Activated CD4-positive, CD25-positive, alpha-beta regulatory T cell treated with anti-CD3 and anti-CD28 coated beads, Interleukin-2, amount 50 U/mL, for 24 hours (primary cell): Measurements from ENCODE around the gene GAS2.
"Not testable (repeated sequence)": the region's sequence is repeated elsewhere in the genome, so short reads cannot be mapped to it uniquely, and the experiment has no call there.

Experiments used
- ATAC-seq, 2 donors: fragments of 150-1000 bp; cut with Tn5 transposase; one replicate each; pipeline ENCODE4 v1.10.0; 2021; ENCODE audit warnings: mild to moderate bottlenecking in 1 of 2, moderate library complexity in 1 of 2

Gene GAS2

DNA sequence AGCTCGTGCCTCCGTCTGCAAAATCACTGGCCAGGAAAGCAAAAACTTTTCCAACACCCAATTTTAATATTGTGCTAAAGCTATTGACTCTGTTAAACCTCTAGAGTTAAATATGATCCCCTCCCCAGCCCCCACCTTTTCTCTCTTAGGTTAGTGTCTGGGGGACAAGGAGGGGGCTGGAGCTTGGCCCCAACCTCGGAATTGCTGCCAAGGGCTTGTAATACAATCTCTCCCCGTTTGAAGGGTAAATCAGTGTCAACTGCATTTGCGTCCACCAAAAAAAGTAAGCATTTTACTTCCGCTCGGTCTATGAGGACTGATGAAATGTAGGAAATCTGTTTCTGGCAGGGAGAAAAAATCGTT is at the start of gene GAS2:
GAS2 (plus strand) TSS at position 287 of the 363 bp plus-strand sequence. CDS start 8,259 bp downstream, outside the sequence.
- no peak for ATAC-seq

GRCh38 chr11:22617868-22618267 is 48.5 kb upstream of the GAS2 start:
- ATAC-seq: no peak

- peak; percentile 40 to 54 for ATAC-seq
These were observed 41.5 kb upstream of the GAS2 start for GRCh38 chr11:22624742-22625447.

DNA sequence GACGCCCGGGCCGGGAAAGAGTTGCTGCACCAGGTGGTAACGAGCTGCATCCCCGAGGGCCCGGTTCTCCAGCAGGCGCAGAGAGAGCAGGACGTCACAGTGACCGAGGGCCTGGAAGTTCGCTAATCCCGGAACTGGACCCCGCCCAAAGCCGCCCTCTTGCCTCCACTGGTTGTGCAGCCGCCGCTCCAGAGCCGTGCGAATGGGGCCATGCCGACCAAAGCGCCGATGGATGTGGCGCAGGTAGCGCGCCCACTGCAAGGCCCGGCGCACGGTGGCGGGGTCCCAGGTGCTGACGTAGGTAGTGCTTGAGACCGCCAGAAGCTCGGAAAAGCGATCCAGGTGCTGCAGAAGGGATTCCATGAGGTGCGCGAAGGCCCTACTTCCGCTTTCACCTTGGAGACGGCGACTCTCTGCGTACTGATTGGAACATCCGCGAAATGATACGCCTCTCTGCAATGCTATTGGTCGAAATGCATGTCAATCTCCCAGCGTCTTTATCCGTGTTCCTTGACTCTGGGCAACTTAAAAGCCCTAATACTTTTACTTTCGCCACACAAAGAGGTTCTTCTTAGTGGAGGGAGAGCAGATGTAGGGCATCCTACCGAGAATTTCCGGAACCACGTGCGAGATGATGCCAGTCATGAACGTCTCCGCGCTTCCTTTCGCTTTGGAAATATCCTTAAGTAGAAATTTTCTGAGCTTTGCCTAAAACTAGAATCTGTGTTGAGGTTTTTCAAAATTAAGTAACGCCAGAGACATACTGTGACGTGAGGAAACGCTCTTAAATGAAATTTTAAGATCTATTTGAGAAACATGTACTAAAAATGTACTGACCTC is 40.7 kb upstream of the GAS2 start, which contains the start of gene FANCF:
FANCF (minus strand) TSS at position 376 of the 840 bp plus-strand sequence; CDS start at position 363, 13 bp downstream.
- ATAC-seq: peak; percentile 97

- no peak for ATAC-seq
These were observed 39.7 kb upstream of the GAS2 start for GRCh38 chr11:22626573-22627239.

DNA sequence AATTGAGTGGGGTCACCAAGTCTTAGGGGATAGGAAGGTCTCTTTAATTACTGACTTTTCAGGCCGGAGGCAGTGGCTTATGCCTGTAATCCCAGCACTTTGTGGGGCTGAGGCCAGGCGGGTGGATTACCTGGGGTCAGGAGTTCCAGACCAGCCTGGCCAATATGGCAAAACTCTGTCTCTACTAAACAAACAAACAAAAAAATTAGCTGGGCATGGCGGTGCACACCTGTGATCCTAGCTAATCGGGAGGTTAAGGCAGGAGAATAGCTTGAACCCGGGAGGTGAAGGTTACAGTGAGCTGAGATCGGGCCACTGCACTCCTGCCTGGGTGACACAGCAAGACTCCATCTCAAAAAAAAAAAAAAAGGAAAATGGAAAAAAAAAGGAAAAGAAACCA is 39.0 kb upstream of the GAS2 start:
- no peak for ATAC-seq

DNA sequence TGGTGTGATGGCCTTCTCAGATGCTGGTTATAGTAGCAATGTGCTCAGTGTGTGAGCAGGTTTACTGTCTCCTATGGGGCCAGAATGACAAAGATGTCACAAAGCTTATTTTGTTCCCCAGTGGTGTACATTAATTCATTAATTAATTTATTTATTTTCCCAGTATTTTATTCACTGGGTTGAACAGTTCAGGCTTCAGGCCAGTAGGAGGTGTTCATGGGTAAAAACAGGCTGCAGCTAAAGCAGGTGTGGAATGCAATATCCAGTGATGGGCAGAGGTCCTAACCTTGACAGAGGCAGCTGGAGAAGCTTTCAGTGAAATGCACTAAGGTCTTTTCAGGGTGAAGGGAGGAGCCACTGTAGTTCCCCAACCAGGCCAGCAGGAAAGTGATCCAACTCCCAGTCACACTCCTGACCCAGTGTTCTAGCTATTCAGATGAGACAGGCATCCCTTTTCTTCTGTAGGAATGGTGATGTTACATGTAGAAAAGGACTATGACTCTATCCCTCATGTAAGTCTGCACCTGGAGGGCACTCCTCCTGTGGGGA is 33.0 kb upstream of the GAS2 start:
- ATAC-seq: no peak

- ATAC-seq: peak in 1 of 2 donors; percentile 25
These were observed 31.3 kb upstream of the GAS2 start for GRCh38 chr11:22634897-22635629.

DNA sequence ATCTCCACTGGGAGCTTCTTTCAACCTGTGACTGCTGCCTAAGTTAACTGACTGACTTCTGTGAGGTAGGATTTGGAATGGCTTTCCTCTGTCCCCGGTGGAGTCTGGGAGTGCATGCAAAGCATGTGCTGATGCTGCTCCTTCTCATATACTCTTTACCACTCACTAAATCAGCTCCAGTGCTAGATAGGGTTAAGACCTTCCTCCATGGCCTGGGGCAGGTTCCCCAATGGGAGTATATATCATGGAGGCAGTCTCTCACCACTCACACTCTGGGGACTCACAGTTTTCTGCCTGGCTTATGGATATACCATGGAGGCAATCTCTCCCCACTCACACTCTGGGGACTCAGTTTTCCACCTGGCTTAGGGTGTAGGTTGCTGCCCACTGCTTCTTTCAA is 30.7 kb upstream of the GAS2 start:
- ATAC-seq: no peak

GRCh38 chr11:22640862-22641261 is 25.5 kb upstream of the GAS2 start:
- no peak for ATAC-seq

- ATAC-seq: no peak
These were observed 24.9 kb upstream of the GAS2 start for GRCh38 chr11:22641559-22641958.

DNA sequence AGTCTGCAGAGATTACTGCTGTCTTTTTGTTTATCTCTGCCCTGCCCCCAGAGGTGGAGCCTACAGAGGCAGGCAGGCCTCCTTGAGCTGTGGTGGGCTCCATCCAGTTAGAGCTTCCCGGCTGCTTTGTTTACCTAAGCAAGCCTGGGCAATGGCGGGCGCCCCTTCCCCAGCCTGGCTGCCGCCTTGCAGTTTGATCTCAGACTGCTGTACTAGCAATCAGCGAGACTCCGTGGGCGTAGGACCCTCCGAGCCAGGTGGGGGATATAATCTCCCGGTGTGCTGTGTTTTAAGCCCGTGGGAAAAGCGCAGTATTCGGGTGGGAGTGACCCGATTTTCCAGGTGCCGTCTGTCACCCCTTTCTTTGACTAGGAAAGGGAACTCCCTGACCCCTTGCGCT is 14.1 kb upstream of the GAS2 start:
- ATAC-seq: not testable (repeated sequence)

DNA sequence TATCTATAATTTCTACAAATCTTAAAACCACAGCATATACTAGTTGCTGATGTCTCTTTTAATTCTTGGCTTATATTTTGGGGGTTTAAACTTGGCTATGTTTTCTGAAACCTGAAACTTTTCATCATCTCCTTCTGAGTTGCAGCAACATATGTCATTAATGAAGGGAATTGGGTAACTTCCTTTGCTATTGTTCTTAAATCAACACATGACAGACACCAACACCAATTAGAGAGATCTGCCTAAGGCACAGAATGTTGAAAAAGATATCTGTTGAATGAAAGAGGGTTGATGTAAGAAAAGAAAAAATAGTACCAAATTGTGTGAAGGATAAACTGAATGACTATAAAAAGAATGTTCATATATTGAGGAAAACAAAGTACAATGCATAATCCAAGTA is 10.3 kb upstream of the GAS2 start:
- ATAC-seq: no peak

GRCh38 chr11:22657101-22657694 is 9.2 kb upstream of the GAS2 start:
- ATAC-seq: peak; percentile 43 to 53

- no peak for ATAC-seq
These were observed 6.6 kb upstream of the GAS2 start for GRCh38 chr11:22659783-22660182.

- no peak for ATAC-seq
These were observed 453 bp downstream of the GAS2 start for GRCh38 chr11:22666688-22667439.

- ATAC-seq: no peak
These were observed 1.8 kb downstream of the GAS2 start for GRCh38 chr11:22668005-22668796.

- no peak for ATAC-seq
These were observed 3.0 kb downstream of the GAS2 start for GRCh38 chr11:22669368-22669767.

DNA sequence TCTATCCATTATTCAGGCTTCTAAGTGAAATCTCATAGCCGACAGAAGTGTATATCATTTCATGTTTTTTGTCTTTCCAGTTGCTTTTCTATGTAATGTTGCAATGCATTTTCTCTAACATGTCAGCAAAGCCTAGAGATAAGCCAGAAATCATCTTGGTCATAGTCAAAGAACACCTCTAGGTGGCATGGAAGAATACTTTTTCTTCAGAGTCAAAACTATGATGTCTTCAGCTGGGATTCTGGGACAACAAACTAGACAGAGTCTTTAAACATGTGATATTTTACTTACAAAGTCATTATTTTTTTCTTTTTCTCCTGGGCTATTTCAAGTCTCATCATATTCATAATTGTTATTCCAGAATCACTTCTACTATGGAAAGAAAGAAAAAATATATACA is 4.4 kb downstream of the GAS2 start:
- ATAC-seq: no peak

GRCh38 chr11:22671751-22672150 is 5.3 kb downstream of the GAS2 start:
- ATAC-seq: no peak
